GM12865 (cell line): ENCODE results near the gene SNU13.

Experiments used
- DNase-seq: peaks from one replicate; pipeline ENCODE4 v3.0.0; 2010; ENCODE audit warnings: low read depth
- H3K4me3 ChIP-seq: 2 replicates; pipeline ENCODE4 v1.5.1; 2011; ENCODE audit warnings: mild to moderate bottlenecking, low read depth, low read length, control low read depth
- CTCF ChIP-seq: IDR thresholded peaks from 2 replicates; pipeline ENCODE4 v1.5.1; 2011; ENCODE audit warnings: low read length, control low read depth, low read depth, inconsistent platforms; ENCODE audit not compliant: insufficient read depth; ENCODE audit errors: missing control alignments

The SNU13 gene

DNA sequence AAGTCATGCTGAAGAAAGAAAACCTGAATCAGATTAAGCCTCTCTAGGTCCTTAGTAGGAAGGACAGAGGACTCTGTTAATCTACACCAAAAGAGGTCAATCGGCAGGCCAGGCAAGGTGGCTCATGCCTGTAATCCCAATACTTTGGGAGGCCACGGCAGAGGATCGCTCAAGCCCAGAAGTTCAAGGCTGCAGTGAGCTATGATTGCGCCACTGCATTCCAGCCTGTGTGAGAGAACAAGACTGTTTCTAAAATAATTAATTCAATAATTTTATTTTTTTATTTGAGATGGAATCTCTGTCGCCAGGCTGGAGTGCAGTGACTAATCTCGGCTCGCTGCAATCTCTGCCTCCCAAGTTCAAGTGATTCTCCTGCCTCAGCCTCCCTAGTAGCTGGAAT, 63.1 kb downstream of the SNU13 start:
- TF ChIP-seq CTCF: no peak
- no peak for DNase-seq
- H3K4me3 ChIP-seq: no peak overlapping the region
